ENCODE data around the gene DLX5. TPM values are rescaled to one million over a fixed set of nuclear protein-coding genes. Genes with fewer than 3 reads are reported as not detected.
"Not testable (repeated sequence)": the region's sequence is repeated elsewhere in the genome, so short reads cannot be mapped to it uniquely, and the experiment has no call there.

DLX5 gene
- total and polyA plus RNA-seq, 8 donors = 0.09 TPM; not detected in 7

GRCh38 chr7:97039374-97040065 lies 14.9 kb upstream of the DLX5 start:
- Histone ChIP-seq H3K4me3 (no peak overlapping the region), H3K27ac (no peak overlapping the region), H3K27me3 (peaks cover 0 to 4% (median 0%) of the 10 kb centered on the region in 4 donors), H3K36me3 (no peaks in the 10 kb centered on the region), H3K9me3 (no peaks in the 10 kb centered on the region), H3K4me1 (no peaks in the 10 kb centered on the region)
- 62 to 64% methylated on average over 5 of the region's 5 CpGs for WGBS, 2 donors
- ATAC-seq (no peak), DNase-seq (no peak), FAIRE-seq (no peak)
- no peak for TF ChIP-seq CTCF (IDR thresholded peaks at IDR 0.05)
- intact Hi-C loops (cut with DNase I) = no loop called here

- not testable (repeated sequence) for H3K4me3 ChIP-seq
Observed at GRCh38 chr7:97034213-97034852, 9.7 kb upstream of the DLX5 start.

GRCh38 chr7:97027427-97028234 lies 3.0 kb upstream of the DLX5 start:
- FAIRE-seq (no peak), ATAC-seq (peak; percentile 85 to 96 (median 94)), DNase-seq (peak; percentile 58 to 82 (median 76))
- peaks cover 0 to 38% (median 10%) of the 10 kb centered on the region in 4 donors for H3K27me3 ChIP-seq
- no peaks in the 10 kb centered on the region for H3K9me3 ChIP-seq
- H3K36me3 ChIP-seq = no peaks in the 10 kb centered on the region
- H3K4me3 ChIP-seq = peak overlapping the region in 2 of 4 donors; percentile 9 to 44
- TF ChIP-seq CTCF (IDR thresholded peaks at IDR 0.05) = peak; percentile 56 to 84 (median 72)
- H3K4me1 ChIP-seq = peaks cover 0 to 11% (median 6%) of the 10 kb centered on the region in 3 donors
- intact Hi-C loops (cut with DNase I) = loop anchor here in 2 of 3 donors (5.0 to 10.0 kb wide), 4 partner anchors 613 to 1113 kb away; no protein-coding TSS in a partner anchor
- no peak overlapping the region for H3K27ac ChIP-seq
- WGBS, 2 donors = 5 to 6% methylated on average over 23 of the region's 23 CpGs

More at GRCh38 chr7:97034213-97034852, 9.7 kb upstream of the DLX5 start:
- 82 to 88% methylated on average over 26 to 30 of the region's 30 CpGs for WGBS, 2 donors
- intact Hi-C loops (cut with DNase I); ATAC-seq; H3K36me3 ChIP-seq; H3K27ac ChIP-seq; H3K27me3 ChIP-seq; FAIRE-seq; H3K9me3 ChIP-seq; H3K4me1 ChIP-seq: not testable (repeated sequence)
- peak in 2 of 6 donors; percentile 15 to 64 for DNase-seq

- H3K36me3 ChIP-seq = no peaks in the 10 kb centered on the region
- WGBS, 2 donors = 15 to 21% methylated on average over 17 of the region's 17 CpGs
- DNase-seq (no peak), ATAC-seq (peak; percentile 20 to 35 (median 28)), FAIRE-seq (no peak)
- no peaks in the 10 kb centered on the region for H3K9me3 ChIP-seq
- TF ChIP-seq CTCF (IDR thresholded peaks at IDR 0.05) = no peak
- peak overlapping the region in 2 of 4 donors; percentile 9 to 44 for H3K4me3 ChIP-seq
- intact Hi-C loops (cut with DNase I) = loop anchor here in 2 of 3 donors (5.0 to 10.0 kb wide), 4 partner anchors 612 to 1112 kb away; no protein-coding TSS in a partner anchor
- H3K4me1 ChIP-seq = peaks cover 0 to 11% (median 6%) of the 10 kb centered on the region in 3 donors
- H3K27ac ChIP-seq = no peak overlapping the region
- peaks cover 0 to 44% (median 11%) of the 10 kb centered on the region in 4 donors for H3K27me3 ChIP-seq
Observed at GRCh38 chr7:97026715-97027426, 2.2 kb upstream of the DLX5 start.
